ENCODE results near the gene KIF17. TPM values are rescaled to one million over a fixed set of nuclear protein-coding genes. Genes with fewer than 3 reads are reported as not detected.

KIF17 gene
- total RNA-seq, 1 experiment from 2014 or later, result 2.4 TPM

DNA sequence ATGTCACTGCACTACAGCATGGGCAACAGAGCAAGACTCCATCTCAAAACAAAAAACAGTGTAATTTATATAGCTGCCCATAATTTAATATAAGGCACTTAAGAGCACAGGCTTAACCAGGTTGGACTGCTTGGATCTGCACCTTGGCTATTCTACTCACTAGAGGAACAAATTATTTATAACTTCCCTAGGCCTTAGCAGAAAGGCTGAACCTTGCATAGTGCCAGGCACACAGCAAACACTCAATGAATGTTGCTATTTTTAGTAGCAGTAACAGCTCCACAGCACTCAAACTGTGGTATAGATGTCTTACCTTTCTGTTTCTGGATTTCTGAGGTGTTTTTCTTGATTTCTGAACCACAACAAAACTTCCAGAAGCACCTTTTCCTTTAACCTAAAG is 49.5 kb upstream of the KIF17 start (continued):
- TF ChIP-seq, protein P1, sequence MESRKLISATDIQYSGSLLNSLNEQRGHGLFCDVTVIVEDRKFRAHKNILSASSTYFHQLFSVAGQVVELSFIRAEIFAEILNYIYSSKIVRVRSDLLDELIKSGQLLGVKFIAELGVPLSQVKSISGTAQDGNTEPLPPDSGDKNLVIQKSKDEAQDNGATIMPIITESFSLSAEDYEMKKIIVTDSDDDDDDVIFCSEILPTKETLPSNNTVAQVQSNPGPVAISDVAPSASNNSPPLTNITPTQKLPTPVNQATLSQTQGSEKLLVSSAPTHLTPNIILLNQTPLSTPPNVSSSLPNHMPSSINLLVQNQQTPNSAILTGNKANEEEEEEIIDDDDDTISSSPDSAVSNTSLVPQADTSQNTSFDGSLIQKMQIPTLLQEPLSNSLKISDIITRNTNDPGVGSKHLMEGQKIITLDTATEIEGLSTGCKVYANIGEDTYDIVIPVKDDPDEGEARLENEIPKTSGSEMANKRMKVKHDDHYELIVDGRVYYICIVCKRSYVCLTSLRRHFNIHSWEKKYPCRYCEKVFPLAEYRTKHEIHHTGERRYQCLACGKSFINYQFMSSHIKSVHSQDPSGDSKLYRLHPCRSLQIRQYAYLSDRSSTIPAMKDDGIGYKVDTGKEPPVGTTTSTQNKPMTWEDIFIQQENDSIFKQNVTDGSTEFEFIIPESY (IDR thresholded peaks at IDR 0.05; ENCODE audit: extremely low read depth, insufficient replicate concordance, low read length), result no peak
- no peak for TF ChIP-seq YY1 (IDR thresholded peaks at IDR 0.05; ENCODE audit: extremely low read depth, insufficient replicate concordance, low read depth, low read length)
- no peak for TF ChIP-seq JUND (IDR thresholded peaks at IDR 0.05)
- TF ChIP-seq ZFX (IDR thresholded peaks at IDR 0.05), result no peak
- no peak for TF ChIP-seq SP1 (IDR thresholded peaks at IDR 0.05; ENCODE audit: low read depth)
- no peak for TF ChIP-seq EZH2phosphoT487 (IDR thresholded peaks at IDR 0.05; ENCODE audit: borderline replicate concordance)
- no peak for TF ChIP-seq SRF (IDR thresholded peaks at IDR 0.05; ENCODE audit: low read depth)
- no peak for TF ChIP-seq ELF1 (IDR thresholded peaks at IDR 0.05; ENCODE audit: borderline replicate concordance, low read depth)

DNA sequence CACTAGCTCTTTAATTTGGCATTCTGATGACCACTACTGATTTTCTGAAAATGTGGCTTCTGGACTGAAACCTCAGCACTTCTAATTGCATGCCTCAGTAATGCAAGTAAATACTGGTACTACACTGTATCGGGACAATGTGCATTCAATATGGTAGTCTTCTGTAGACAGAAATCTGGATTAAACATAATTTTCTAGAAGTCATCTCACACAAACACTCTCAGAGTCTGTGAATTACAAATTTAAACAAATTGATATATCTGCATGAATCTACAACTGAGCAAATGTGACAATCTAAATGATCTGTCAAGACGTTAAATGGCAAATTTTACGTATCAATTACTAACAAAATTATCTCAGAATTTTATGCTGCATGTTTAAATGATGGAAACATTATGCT is 45.6 kb upstream of the KIF17 start:
- H3K4me1 ChIP-seq (ENCODE audit: control insufficient read depth in 1 of 2, insufficient read depth in 2 of 2, low read length in 2 of 2), result no peaks in the 10 kb centered on the region
- H2AFZ ChIP-seq (ENCODE audit: low read depth, low read length, poor library complexity, severe bottlenecking), result no peak overlapping the region
- ChIA-PET CTCF (interaction anchor here (1.0 kb wide), 1 partner anchor 11 kb away, joined by 3 read pairs; no protein-coding TSS in a partner anchor), POLR2A (no interaction called here), RAD21 (ENCODE audit: low non-redundant PET in 1 of 2, low total read pairs in 2 of 2, uncharacterized antibody in 2 of 2, unreplicated experiment in 2 of 2) (no interaction called here)
- H3K4me2 ChIP-seq (ENCODE audit: low read length), result no peak overlapping the region
- peaks cover 60% of the 10 kb centered on the region for H3K79me2 ChIP-seq (ENCODE audit: insufficient read depth, low read length)
- 0 out of 2 replicates have a peak, but pooled peaks cover 3% of the 10 kb centered on the region for H4K20me1 ChIP-seq (ENCODE audit: insufficient read depth)
- ATAC-seq, result no peak
- H3K27me3 ChIP-seq (ENCODE audit: insufficient read depth, low read length), result no peaks in the 10 kb centered on the region
- no peak overlapping the region for H3K27ac ChIP-seq (ENCODE audit: low read depth, low read length)
- no peak for DNase-seq (ENCODE audit: low read depth, low spot score)
- no peaks in the 10 kb centered on the region for H3K9me2 ChIP-seq (ENCODE audit: insufficient read depth)
- intact Hi-C loops (cut with micrococcal nuclease), result no loop called here
- H3K4me3 ChIP-seq (replicated peaks in 1 of 2; ENCODE audit: low read depth in 1 of 2, low read length in 2 of 2), result no peak overlapping the region
- no TSS peak for BruUV-seq (replicated peaks)
- H3K9me3 ChIP-seq (ENCODE audit: control insufficient read depth in 1 of 2, insufficient read depth in 1 of 2, low read depth in 1 of 2, low read length in 2 of 2), result no peaks in the 10 kb centered on the region
- no peak overlapping the region for H3K9ac ChIP-seq (ENCODE audit: low read length)
- H3K36me3 ChIP-seq (ENCODE audit: control insufficient read depth in 1 of 2, insufficient read depth in 2 of 2, low read length in 2 of 2), result peaks cover 73 to 81% of the 10 kb centered on the region in 2 experiments
- TF ChIP-seq, protein P1 (IDR thresholded peaks at IDR 0.05; ENCODE audit: extremely low read depth, insufficient replicate concordance, low read length), result no peak
- no peak for TF ChIP-seq EZH2phosphoT487 (IDR thresholded peaks at IDR 0.05; ENCODE audit: borderline replicate concordance)
- TF ChIP-seq REST (IDR thresholded peaks at IDR 0.05; ENCODE audit: low read depth), result no peak
- no peak for TF ChIP-seq YY1 (IDR thresholded peaks at IDR 0.05; ENCODE audit: extremely low read depth, insufficient replicate concordance, low read depth, low read length)
- TF ChIP-seq CBX3 (IDR thresholded peaks at IDR 0.05; ENCODE audit: low read depth), result no peak
- no peak for TF ChIP-seq FOSL1 (IDR thresholded peaks at IDR 0.05; ENCODE audit: low read depth)
- TF ChIP-seq JUND (IDR thresholded peaks at IDR 0.05), result no peak
- no peak for TF ChIP-seq CEBPB (IDR thresholded peaks at IDR 0.05; ENCODE audit: low read depth)
- TF ChIP-seq SRF (IDR thresholded peaks at IDR 0.05; ENCODE audit: low read depth), result no peak
- no peak for TF ChIP-seq POLR2AphosphoS5 (IDR thresholded peaks at IDR 0.05; ENCODE audit: low read depth, low read length)
- TF ChIP-seq EGR1 (IDR thresholded peaks at IDR 0.05; ENCODE audit: low read depth), result no peak
- TF ChIP-seq RAD21 (IDR thresholded peaks at IDR 0.05; ENCODE audit: low read depth), result no peak
- no peak for TF ChIP-seq EZH2 (IDR thresholded peaks at IDR 0.05)
- TF ChIP-seq MAX (IDR thresholded peaks at IDR 0.05), result no peak
- TF ChIP-seq TCF7L2 (IDR thresholded peaks at IDR 0.05; ENCODE audit: borderline replicate concordance, extremely low read depth, insufficient read depth, insufficient read length), result no peak

All from HCT116 (cell line).